Measurements from ENCODE around the gene CELSR1. TPM values are rescaled to one million over a fixed set of nuclear protein-coding genes. Genes with fewer than 3 reads are reported as not detected.
A peak's percentile ranks its signal among the peaks of the same experiment; 100 is the strongest.

CELSR1 gene
- total RNA-seq, 2 experiments from 2014 or later: 1.0 to 1.1 TPM

DNA sequence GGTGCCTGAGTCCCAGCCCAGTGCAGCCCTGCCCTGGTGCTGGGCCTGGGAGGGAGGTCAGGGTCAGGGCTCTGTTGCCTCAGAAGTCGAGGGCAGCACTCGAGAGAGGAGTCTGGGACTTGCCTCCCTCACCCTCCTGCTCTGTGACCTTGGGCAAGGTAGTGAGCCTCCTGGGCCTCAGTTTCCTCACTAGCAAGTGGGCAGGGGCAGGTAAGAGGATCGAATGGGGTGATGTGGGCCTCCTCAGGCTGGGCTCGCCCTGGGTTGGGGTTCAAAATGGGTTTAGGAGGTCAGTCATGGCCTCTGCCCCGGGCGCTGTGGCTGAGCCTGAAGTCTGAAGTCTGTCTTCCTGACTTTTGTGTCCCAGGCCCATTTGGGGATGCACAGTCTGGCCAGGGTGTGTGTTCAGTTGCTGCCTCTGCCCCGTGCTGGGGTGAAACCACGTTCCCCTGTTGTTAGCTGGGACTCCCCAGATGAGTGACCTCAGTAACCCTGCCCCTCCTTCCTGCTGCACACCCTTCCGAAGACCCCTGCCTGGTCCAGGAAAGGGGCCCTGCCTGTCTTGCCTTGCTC is 40.9 kb upstream of the CELSR1 start:
- POLR2A ChIA-PET: interaction anchor here (0.6 to 0.7 kb wide), 2 partner anchors 10 to 44 kb away, joined by 3 read pairs; no protein-coding TSS in a partner anchor
- peaks cover 42% of the 10 kb centered on the region for H3K4me1 Mint-ChIP-seq (ENCODE audit: low read depth)
- H3K27ac Mint-ChIP-seq: peak overlapping the region; percentile 86
- no peaks in the 10 kb centered on the region for H3K27me3 ChIP-seq (ENCODE audit: control insufficient read depth in 1 of 2, insufficient read depth in 2 of 2, low read length in 2 of 2)
- DNase-seq: peak in 1 of 14 experiments; percentile 23
- CTCF ChIA-PET: no interaction called here
- H3K4me3 Mint-ChIP-seq: peak overlapping the region; percentile 95
- peaks cover 46% of the 10 kb centered on the region for H3K4me1 ChIP-seq (ENCODE audit: insufficient read depth, low read length)
- no peak overlapping the region for H3K27ac ChIP-seq (ENCODE audit: low read depth in 1 of 2, low read length in 2 of 2)
- peaks cover 11% of the 10 kb centered on the region for H3K36me3 Mint-ChIP-seq (ENCODE audit: low read depth)
- intact Hi-C loops (cut with DNase I, micrococcal nuclease): loop anchor here (5.0 kb wide), 2 partner anchors 34 to 94 kb away; no protein-coding TSS in a partner anchor
- H3K9me3 Mint-ChIP-seq: no peaks in the 10 kb centered on the region
- ATAC-seq (ENCODE audit: poor library complexity): no peak
- H3K9me3 ChIP-seq (ENCODE audit: control insufficient read depth in 1 of 2, insufficient read depth in 1 of 2, low read length in 2 of 2): peaks cover 0 to under 1% of the 10 kb centered on the region in 2 experiments
- H3K36me3 ChIP-seq (ENCODE audit: insufficient read depth, low read length): no peaks in the 10 kb centered on the region
- H3K4me3 ChIP-seq (ENCODE audit: low read length): peak overlapping the region; percentile 65
- H3K27me3 Mint-ChIP-seq: no peaks in the 10 kb centered on the region
- no peak for TF ChIP-seq CTCF (IDR thresholded peaks at IDR 0.05)

GRCh38 chr22:46577368-46578249 is 40.2 kb upstream of the CELSR1 start:
- Histone ChIP-seq H3K27me3 (ENCODE audit: control insufficient read depth in 1 of 2, insufficient read depth in 2 of 2, low read length in 2 of 2) (no peaks in the 10 kb centered on the region), H3K36me3 (ENCODE audit: insufficient read depth, low read length) (no peaks in the 10 kb centered on the region), H3K9me3 (ENCODE audit: control insufficient read depth in 1 of 2, insufficient read depth in 1 of 2, low read length in 2 of 2) (peaks cover 0 to 8% of the 10 kb centered on the region in 2 experiments), H3K4me3 (ENCODE audit: low read length) (peak overlapping the region; percentile 65), H3K4me1 (ENCODE audit: insufficient read depth, low read length) (peaks cover 46% of the 10 kb centered on the region), H3K27ac (ENCODE audit: low read depth in 1 of 2, low read length in 2 of 2) (no peak overlapping the region)
- Mint-ChIP-seq H3K4me1 (ENCODE audit: low read depth) (peaks cover 42% of the 10 kb centered on the region), H3K36me3 (ENCODE audit: low read depth) (peaks cover 11% of the 10 kb centered on the region), H3K4me3 (peak overlapping the region; percentile 95), H3K9me3 (no peaks in the 10 kb centered on the region), H3K27me3 (no peaks in the 10 kb centered on the region), H3K27ac (peak overlapping the region; percentile 86)
- peak; percentile 18 for ATAC-seq (ENCODE audit: poor library complexity)
- no peak for TF ChIP-seq CTCF (IDR thresholded peaks at IDR 0.05)
- DNase-seq: peak in 4 of 14 experiments; percentile 9 to 43 (median 34)
- CTCF ChIA-PET: no interaction called here
- intact Hi-C loops (cut with DNase I, micrococcal nuclease): loop anchor here (5.0 kb wide), 2 partner anchors 35 to 95 kb away; no protein-coding TSS in a partner anchor
- POLR2A ChIA-PET: interaction anchor here (0.6 to 0.7 kb wide), 2 partner anchors 10 to 45 kb away, joined by 3 read pairs; no protein-coding TSS in a partner anchor

GRCh38 chr22:46576556-46577367 is 39.3 kb upstream of the CELSR1 start:
- peak overlapping the region; percentile 93 for H3K4me3 Mint-ChIP-seq
- CTCF ChIA-PET: no interaction called here
- POLR2A ChIA-PET: no interaction called here
- Histone ChIP-seq H3K27me3 (ENCODE audit: control insufficient read depth in 1 of 2, insufficient read depth in 2 of 2, low read length in 2 of 2) (no peaks in the 10 kb centered on the region), H3K9me3 (ENCODE audit: control insufficient read depth in 1 of 2, insufficient read depth in 1 of 2, low read length in 2 of 2) (peaks cover 7 to 17% of the 10 kb centered on the region in 2 experiments), H3K36me3 (ENCODE audit: insufficient read depth, low read length) (no peaks in the 10 kb centered on the region), H3K4me3 (ENCODE audit: low read length) (peak overlapping the region; percentile 65), H3K27ac (ENCODE audit: low read depth in 1 of 2, low read length in 2 of 2) (no peak overlapping the region), H3K4me1 (ENCODE audit: insufficient read depth, low read length) (peaks cover 43% of the 10 kb centered on the region)
- DNase-seq (peak; percentile 29 to 91 (median 56)), ATAC-seq (ENCODE audit: poor library complexity) (peak; percentile 75)
- intact Hi-C loops (cut with DNase I, micrococcal nuclease): loop anchor here (5.0 kb wide), 2 partner anchors 36 to 96 kb away; no protein-coding TSS in a partner anchor
- H3K4me1 Mint-ChIP-seq (ENCODE audit: low read depth): peaks cover 41% of the 10 kb centered on the region
- H3K27ac Mint-ChIP-seq: peak overlapping the region; percentile 85
- no peaks in the 10 kb centered on the region for H3K27me3 Mint-ChIP-seq
- no peaks in the 10 kb centered on the region for H3K9me3 Mint-ChIP-seq
- TF ChIP-seq CTCF (IDR thresholded peaks at IDR 0.05): no peak
- H3K36me3 Mint-ChIP-seq (ENCODE audit: low read depth): peaks cover 11% of the 10 kb centered on the region

Measured in CD4-positive, alpha-beta T cell (primary cell).